H9 (cell line): ENCODE results near the gene ARL4C. TPM values are rescaled to one million over a fixed set of nuclear protein-coding genes. Genes with fewer than 3 reads are reported as not detected.

ENCODE experiments used
- DNase-seq: peaks from one replicate; pipeline ENCODE4 v3.0.0-alpha.2; 2017
- H2AFZ ChIP-seq: one replicate; pipeline ENCODE4 v1.6.1; 2013; ENCODE audit warnings: mild to moderate bottlenecking, low read length, control low read depth, moderate library complexity
- H2AK5ac ChIP-seq: 2 replicates; pipeline ENCODE4 v1.6.1; 2013; ENCODE audit warnings: low read length, control low read depth, mixed read lengths; ENCODE audit not compliant: insufficient read length
- H2BK120ac ChIP-seq: one replicate; pipeline ENCODE4 v1.6.1; 2013; ENCODE audit warnings: low read depth, mild to moderate bottlenecking, low read length, control low read depth, inconsistent platforms; ENCODE audit not compliant: poor library complexity, severe bottlenecking
- H2BK12ac ChIP-seq: 2 replicates; pipeline ENCODE4 v1.6.1; 2013; ENCODE audit warnings: low read length, control low read depth, mixed read lengths, low read depth; ENCODE audit not compliant: insufficient read length
- H2BK15ac ChIP-seq: 2 replicates; pipeline ENCODE4 v1.6.1; 2013; ENCODE audit warnings: low read depth, low read length, control low read depth
- H2BK20ac ChIP-seq: one replicate; pipeline ENCODE4 v1.6.1; 2013; ENCODE audit warnings: low read depth, mild to moderate bottlenecking, low read length, control low read depth, inconsistent platforms; ENCODE audit not compliant: poor library complexity, severe bottlenecking
- H2BK5ac ChIP-seq: 2 replicates; pipeline ENCODE4 v1.6.1; 2013; ENCODE audit warnings: low read length, control low read depth, mixed read lengths; ENCODE audit not compliant: insufficient read length
- H3K14ac ChIP-seq: 2 replicates; pipeline ENCODE4 v1.6.1; 2013; ENCODE audit warnings: low read length, control low read depth; ENCODE audit not compliant: insufficient read depth
- H3K18ac ChIP-seq: 2 replicates; pipeline ENCODE4 v1.6.1; 2013; ENCODE audit warnings: low read depth, mild to moderate bottlenecking, mixed read lengths, low read length, control low read depth; ENCODE audit not compliant: insufficient read length
- H3K23ac ChIP-seq: 2 replicates; pipeline ENCODE4 v1.6.1; 2013; ENCODE audit warnings: low read length, control low read depth, mixed read lengths, low read depth; ENCODE audit not compliant: insufficient read length
- H3K23me2 ChIP-seq: 2 replicates; pipeline ENCODE4 v1.6.1; 2013; ENCODE audit warnings: low read depth, mild to moderate bottlenecking, mixed read lengths, low read length, control low read depth; ENCODE audit not compliant: insufficient read length, poor library complexity, severe bottlenecking
- H3K27ac ChIP-seq: 2 replicates; pipeline ENCODE4 v1.5.1; 2013; ENCODE audit warnings: low read length, control low read depth, mixed read lengths, low read depth; ENCODE audit not compliant: insufficient read length
- H3K27me3 ChIP-seq: 2 replicates; pipeline ENCODE4 v1.6.1; 2013; ENCODE audit warnings: low read length, control low read depth, inconsistent platforms; ENCODE audit not compliant: insufficient read depth
- H3K4ac ChIP-seq: 2 replicates; pipeline ENCODE4 v1.6.1; 2013; ENCODE audit warnings: low read depth, mild to moderate bottlenecking, control low read depth, inconsistent platforms, low read length, moderate library complexity
- H3K4me1 ChIP-seq: 2 replicates; pipeline ENCODE4 v1.6.1; 2013; ENCODE audit warnings: low read length, control low read depth, inconsistent platforms; ENCODE audit not compliant: insufficient read depth
- H3K4me2 ChIP-seq: 2 replicates; pipeline ENCODE4 v1.6.1; 2013; ENCODE audit warnings: low read length, control low read depth, mixed read lengths; ENCODE audit not compliant: insufficient read length, insufficient read depth
- H3K56ac ChIP-seq: 2 replicates; pipeline ENCODE4 v1.6.1; 2013; ENCODE audit warnings: low read depth, mild to moderate bottlenecking, mixed read lengths, low read length, control low read depth; ENCODE audit not compliant: insufficient read length
- H3K79me1 ChIP-seq: 2 replicates; pipeline ENCODE4 v1.6.1; 2013; ENCODE audit warnings: low read depth, mild to moderate bottlenecking, moderate library complexity, low read length, control low read depth, inconsistent platforms; ENCODE audit not compliant: insufficient read depth, poor library complexity, severe bottlenecking
- H3K79me2 ChIP-seq: 2 replicates; pipeline ENCODE4 v1.6.1; 2013; ENCODE audit warnings: low read length, control low read depth, inconsistent platforms; ENCODE audit not compliant: insufficient read depth
- H3K9ac ChIP-seq: 2 replicates; pipeline ENCODE4 v1.6.1; 2013; ENCODE audit warnings: low read length, control low read depth, mixed read lengths; ENCODE audit not compliant: insufficient read length; ENCODE audit errors: extremely low read depth
- H3K9me3 ChIP-seq: one replicate; pipeline ENCODE4 v1.6.1; 2013; ENCODE audit warnings: low read depth, low read length, inconsistent platforms; ENCODE audit not compliant: control insufficient read depth
- H3T11ph ChIP-seq: one replicate; pipeline ENCODE4 v1.6.1; 2013; ENCODE audit warnings: mild to moderate bottlenecking, low read length, control low read depth, inconsistent platforms
- H4K20me1 ChIP-seq: one replicate; pipeline ENCODE4 v1.6.1; 2013; ENCODE audit not compliant: control insufficient read depth, insufficient read length, insufficient read depth
- H4K5ac ChIP-seq: 2 replicates; pipeline ENCODE4 v1.6.1; 2013; ENCODE audit warnings: low read depth, mild to moderate bottlenecking, mixed read lengths, low read length, control low read depth; ENCODE audit not compliant: insufficient read length
- H4K8ac ChIP-seq: replicated peaks from 2 replicates; pipeline ENCODE4 v1.6.1; 2013; ENCODE audit warnings: low read length, control low read depth, mixed read lengths, low read depth; ENCODE audit not compliant: insufficient read length
- H4K91ac ChIP-seq: 2 replicates; pipeline ENCODE4 v1.6.1; 2013; ENCODE audit warnings: low read depth, mild to moderate bottlenecking, moderate library complexity, mixed read lengths, low read length, control low read depth; ENCODE audit not compliant: insufficient read length
- H3K27ac Mint-ChIP-seq, 3 experiments: 2 replicates in 2 of 3; 3 replicates in 1 of 3; pipeline ENCODE4 v1.8.0; 2020 to 2021; ENCODE audit warnings: mixed read lengths in 3 of 3, mild to moderate bottlenecking in 1 of 3, moderate library complexity in 1 of 3
- H3K27me3 Mint-ChIP-seq: 2 replicates; pipeline ENCODE4 v1.8.0; 2021; ENCODE audit warnings: low read depth, mild to moderate bottlenecking, moderate library complexity, mixed read lengths
- H3K36me3 Mint-ChIP-seq, 3 experiments: 2 replicates in 2 of 3; 3 replicates in 1 of 3; pipeline ENCODE4 v1.8.0; 2020 to 2021; ENCODE audit warnings: low read depth in 3 of 3, mixed read lengths in 3 of 3; ENCODE audit not compliant: insufficient read depth in 1 of 3
- H3K4me1 Mint-ChIP-seq, 2 experiments: 2 replicates each; pipeline ENCODE4 v1.8.0; 2020; ENCODE audit warnings: mixed read lengths in 2 of 2
- H3K4me3 Mint-ChIP-seq, 2 experiments: 2 replicates in 1 of 2; 3 replicates in 1 of 2; pipeline ENCODE4 v1.8.0; 2020 to 2021; ENCODE audit warnings: mild to moderate bottlenecking in 2 of 2, mixed read lengths in 2 of 2, moderate library complexity in 1 of 2
- H3K9me3 Mint-ChIP-seq, 2 experiments: 2 replicates in 1 of 2; 3 replicates in 1 of 2; pipeline ENCODE4 v1.8.0; 2020; ENCODE audit warnings: mild to moderate bottlenecking in 2 of 2, mixed read lengths in 2 of 2, moderate library complexity in 1 of 2
- CTCF ChIP-seq: fragments of 200-600 bp; sonication (generic); conservative IDR thresholded peaks from 3 replicates; pipeline ENCODE4 v1.8.0; 2021; ENCODE audit warnings: antibody characterized with exemption, mild to moderate bottlenecking
- WGBS: extraction: QIAGEN DNeasy Blood & Tissue Kit; methylation state at CpG from one replicate; pipeline ENCODE4 v1.1.7; 2013; ENCODE audit warnings: missing lambda C conversion rate, low lambda C conversion rate, mixed read lengths; ENCODE audit not compliant: insufficient read length; ENCODE audit errors: extremely low coverage; 5-methylcytosine and 5-hydroxymethylcytosine counted together
- total RNA-seq: library from RNA; stranded (reverse); gene quantifications from 2 replicates; pipeline ENCODE4 v1.2.1, GENCODE V29; 2021

ARL4C gene
- total RNA-seq, 1 experiment from 2014 or later: 12.0 TPM

DNA sequence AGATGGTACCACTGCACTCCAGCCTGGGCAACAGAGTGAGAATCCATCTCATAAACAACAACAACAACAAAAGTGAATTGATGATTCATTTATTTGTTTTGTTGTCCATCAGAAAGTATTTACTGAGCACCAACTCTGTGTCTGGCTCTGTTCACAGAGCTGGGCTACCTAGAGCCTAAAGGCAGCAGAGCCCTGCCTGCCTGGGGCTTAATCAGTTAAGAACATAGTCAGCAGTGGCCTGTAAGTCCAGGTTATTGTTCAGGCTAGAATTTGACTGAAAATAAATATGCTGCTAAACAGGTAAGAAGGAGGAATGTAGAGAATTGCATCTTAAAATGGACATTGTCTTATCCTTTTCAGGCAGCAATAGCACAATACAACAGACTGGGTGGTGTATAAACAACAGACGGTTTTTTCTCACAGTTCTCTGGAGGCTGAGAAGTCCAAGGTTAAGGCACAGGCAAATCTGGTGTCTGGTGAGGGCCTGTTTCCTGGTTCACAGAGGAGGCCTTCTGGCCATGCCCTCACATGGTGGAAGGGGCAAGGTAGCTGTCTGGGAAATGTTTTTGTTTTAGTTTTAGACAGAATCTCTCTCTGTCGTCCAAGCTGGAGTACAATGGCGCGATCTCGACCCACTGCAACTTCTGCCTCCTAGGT lies 22.2 kb upstream of the ARL4C start:
- Mint-ChIP-seq H3K27ac (no peak overlapping the region), H3K4me3 (no peak overlapping the region), H3K27me3 (no peaks in the 10 kb centered on the region), H3K9me3 (no peaks in the 10 kb centered on the region; a peak in 2 of 5 replicates), H3K4me1 (peaks cover 0 to 12% of the 10 kb centered on the region in 2 experiments; a peak in 2 of 4 replicates), H3K36me3 (no peaks in the 10 kb centered on the region; a peak in 1 of 7 replicates)
- no peaks in the 10 kb centered on the region for H3K79me2 ChIP-seq
- H3K23me2 ChIP-seq: no peaks in the 10 kb centered on the region
- no peak overlapping the region for H2AFZ ChIP-seq
- no peak for TF ChIP-seq CTCF
- DNase-seq: no peak
- H3K14ac ChIP-seq: no peak overlapping the region
- WGBS: no CpG with 5 or more reads among the region's 5 CpGs
- H3K27ac ChIP-seq: no peak overlapping the region
- H2BK5ac ChIP-seq: no peak overlapping the region
- no peaks in the 10 kb centered on the region for H3K4me1 ChIP-seq
- no peak overlapping the region for H3K23ac ChIP-seq
- H4K5ac ChIP-seq: no peak overlapping the region
- H4K20me1 ChIP-seq: no peaks in the 10 kb centered on the region
- no peak overlapping the region for H3K9ac ChIP-seq
- no peak overlapping the region for H3K4ac ChIP-seq
- no peak overlapping the region for H2BK20ac ChIP-seq
- H3T11ph ChIP-seq: no peak overlapping the region
- no peak overlapping the region for H2AK5ac ChIP-seq
- H3K27me3 ChIP-seq: no peaks in the 10 kb centered on the region
- no peak overlapping the region for H3K4me2 ChIP-seq
- no peak overlapping the region for H4K8ac ChIP-seq
- H3K79me1 ChIP-seq: no peaks in the 10 kb centered on the region
- no peak overlapping the region for H3K18ac ChIP-seq
- H2BK120ac ChIP-seq: no peak overlapping the region
- H4K91ac ChIP-seq: no peak overlapping the region
- H3K56ac ChIP-seq: no peak overlapping the region
- H3K9me3 ChIP-seq: no peaks in the 10 kb centered on the region
- H2BK12ac ChIP-seq: no peak overlapping the region
- no peak overlapping the region for H2BK15ac ChIP-seq
